Endothelial cell of umbilical vein (primary cell): ENCODE results near the gene BRF1.

Experiments used
- EZH2 ChIP-seq: IDR thresholded peaks from 2 replicates; pipeline ENCODE4 v1.6.1; 2012; ENCODE audit warnings: borderline replicate concordance, low read depth, mild to moderate bottlenecking, moderate library complexity, low read length, inconsistent platforms; ENCODE audit not compliant: severe bottlenecking
- POLR2A ChIP-seq: IDR thresholded peaks from 2 replicates; pipeline ENCODE4 v1.6.1; 2012; ENCODE audit warnings: low read depth, mild to moderate bottlenecking, control low read depth, low read length

DNA sequence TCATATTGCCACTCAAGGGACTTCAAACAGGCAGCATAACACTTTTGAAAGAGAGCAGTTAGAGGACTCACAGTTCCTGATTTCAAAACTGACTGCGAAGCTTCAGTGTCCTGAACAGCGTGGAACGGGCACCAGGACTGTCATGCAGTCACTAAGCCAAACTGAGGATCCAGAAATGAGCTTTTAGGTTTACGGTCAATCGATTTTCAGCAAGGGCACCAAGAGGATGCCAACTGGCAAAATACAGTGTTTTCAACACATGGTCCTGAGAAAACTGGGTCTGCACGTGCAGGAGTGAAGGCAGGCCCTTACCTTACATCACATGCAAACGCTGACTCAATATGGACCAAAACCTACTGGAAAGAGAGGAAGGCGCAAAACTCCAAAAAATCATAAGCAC is 15.6 kb downstream of the BRF1 start:
- no peak for TF ChIP-seq EZH2
- TF ChIP-seq POLR2A, result no peak
